Measurements from ENCODE around the gene SELENOS. TPM values are rescaled to one million over a fixed set of nuclear protein-coding genes. Genes with fewer than 3 reads are reported as not detected.

The SELENOS gene
- total RNA-seq, 1 experiment from 2014 or later, result 111 TPM

Other genes starting within 250 kb of the SELENOS start
- 37.7 and 41.5 TPM in 2 replicates for gene CHSY1, start 25.4 kb downstream of the SELENOS start, total RNA-seq (2014; rRNA removed; shearing (Covaris generic))
- 39.8 and 43.0 TPM in 2 replicates for gene SNRPA1, start 17.8 kb upstream of the SELENOS start, total RNA-seq (2014; rRNA removed; shearing (Covaris generic))
- 0.48 and 0.68 TPM in 2 replicates for gene PCSK6, start 212.2 kb upstream of the SELENOS start, total RNA-seq (2014; rRNA removed; shearing (Covaris generic))

All from RPMI7951 (cell line).